GM21529 (cell line): Measurements from ENCODE around the gene DYRK1B.
"Not testable (repeated sequence)": the region's sequence is repeated elsewhere in the genome, so short reads cannot be mapped to it uniquely, and the experiment has no call there.

Experiments
- ATAC-seq: cut with Tn5 transposase; IDR thresholded peaks from one replicate; pipeline ENCODE4 v1.9.1; 2021; ENCODE audit not compliant: unreplicated experiment

The DYRK1B gene

GRCh38 chr19:39833464-39834286 is at the start of gene DYRK1B:
Gene DYRK1B (minus strand): TSS chr19:39834162. CDS start chr19:39831867, 2,295 bp downstream.
- peak; percentile 84 for ATAC-seq

DNA sequence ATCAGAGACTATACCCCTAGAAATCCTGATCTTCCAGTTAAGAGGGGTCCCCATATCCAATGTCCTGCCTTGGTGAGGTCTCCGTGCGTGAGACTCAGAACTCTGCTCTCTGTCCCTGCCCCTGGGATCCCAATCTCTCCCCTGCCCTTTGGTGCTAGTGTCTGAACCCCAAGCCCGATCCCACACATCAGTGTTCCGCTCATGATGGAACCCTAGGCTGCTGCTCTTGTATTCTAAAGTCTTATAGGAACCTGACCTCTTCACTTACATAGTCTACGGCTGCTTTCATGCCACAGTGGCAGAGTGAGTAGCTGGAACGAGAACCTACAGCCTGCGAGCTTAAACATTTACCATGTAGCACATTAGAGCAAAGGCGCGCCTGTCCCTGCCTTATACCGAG is 48.7 kb upstream of the DYRK1B start:
- ATAC-seq: not testable (repeated sequence)

DNA sequence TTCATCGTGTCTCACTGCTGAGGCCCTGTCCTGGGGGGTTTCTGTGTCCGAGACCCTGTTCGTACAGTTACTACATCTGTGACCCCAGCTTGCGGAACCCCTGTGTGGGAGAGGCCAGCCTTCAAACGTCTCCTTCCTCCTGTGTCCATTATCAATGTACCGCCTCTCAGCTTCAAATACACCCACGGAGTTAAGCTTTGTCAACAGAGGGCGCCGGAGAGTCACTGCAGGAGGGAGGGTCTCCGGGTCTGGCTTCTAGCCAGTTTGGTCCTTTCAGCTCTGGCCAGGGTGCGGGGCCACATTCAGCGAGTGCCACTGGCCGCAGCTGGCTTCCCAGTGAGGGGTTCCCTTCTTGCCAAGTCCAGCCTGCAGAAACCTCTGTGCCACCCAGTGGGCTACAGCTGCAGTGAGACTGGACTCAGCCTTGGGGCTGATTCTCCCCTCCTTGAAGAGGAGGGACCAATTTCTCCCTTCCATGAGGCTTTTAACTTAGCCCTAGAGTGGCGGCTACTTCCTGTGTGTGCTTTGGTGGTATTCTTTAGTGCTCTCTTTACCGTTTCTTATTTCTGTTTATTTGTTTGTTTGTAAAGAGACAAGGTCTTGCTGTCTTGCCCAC is 47.6 kb upstream of the DYRK1B start:
- not testable (repeated sequence) for ATAC-seq

- not testable (repeated sequence) for ATAC-seq
Observed at GRCh38 chr19:39880241-39880640, 46.3 kb upstream of the DYRK1B start.

GRCh38 chr19:39879796-39880195 is 45.8 kb upstream of the DYRK1B start:
- ATAC-seq: not testable (repeated sequence)

- ATAC-seq: not testable (repeated sequence)
Observed at GRCh38 chr19:39878866-39879265, 44.9 kb upstream of the DYRK1B start.

- ATAC-seq: no peak
Observed at GRCh38 chr19:39878398-39878797, 44.4 kb upstream of the DYRK1B start.

- not testable (repeated sequence) for ATAC-seq
Observed at GRCh38 chr19:39877982-39878381, 44.0 kb upstream of the DYRK1B start.

GRCh38 chr19:39877488-39877887 is 43.5 kb upstream of the DYRK1B start:
- not testable (repeated sequence) for ATAC-seq

GRCh38 chr19:39876486-39876885 is 42.5 kb upstream of the DYRK1B start:
- ATAC-seq: not testable (repeated sequence)

DNA sequence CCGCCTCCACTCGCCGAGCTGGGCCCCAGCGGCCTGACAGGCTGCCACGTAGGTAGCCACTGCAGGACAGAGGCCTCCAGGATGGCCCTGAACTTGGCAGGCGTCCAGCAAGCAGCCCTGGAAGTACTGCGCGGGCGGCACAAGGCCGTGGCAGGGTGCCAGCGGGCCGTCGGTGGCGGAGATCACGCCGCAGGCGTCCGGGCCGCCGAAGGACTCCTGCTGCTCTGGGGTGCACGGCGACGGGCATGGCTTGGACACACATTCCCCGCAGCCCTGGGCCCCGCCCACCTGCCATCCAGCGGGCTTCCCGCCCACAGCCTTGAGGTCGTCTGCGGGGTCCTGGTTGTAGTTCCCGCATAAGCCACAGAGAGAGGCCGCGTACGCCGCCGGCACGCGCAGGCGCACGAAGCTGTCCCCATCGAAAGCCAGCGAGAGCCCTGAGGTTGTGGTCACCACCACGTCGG is 41.5 kb upstream of the DYRK1B start:
- not testable (repeated sequence) for ATAC-seq

GRCh38 chr19:39874404-39874803 is 40.4 kb upstream of the DYRK1B start:
- no peak for ATAC-seq

DNA sequence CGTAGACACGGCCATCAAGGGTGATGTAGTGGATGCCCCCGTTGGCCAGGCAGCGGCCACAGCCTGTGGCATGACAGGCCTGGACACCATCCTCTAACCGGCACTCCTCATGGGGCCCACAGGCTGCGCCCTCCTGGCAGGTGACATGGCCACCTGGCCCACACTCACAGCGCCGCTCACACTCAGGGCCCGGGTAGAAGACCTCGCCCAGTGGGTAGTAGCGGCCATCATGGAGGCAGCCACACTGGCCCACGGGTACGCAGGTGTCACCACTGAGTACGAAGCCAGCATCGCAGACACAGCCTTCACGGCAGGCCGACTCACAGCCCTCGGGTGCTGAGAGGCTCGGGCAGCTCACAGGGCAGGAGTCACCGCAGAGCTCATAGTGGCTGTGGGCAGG is 39.4 kb upstream of the DYRK1B start:
- ATAC-seq: no peak

DNA sequence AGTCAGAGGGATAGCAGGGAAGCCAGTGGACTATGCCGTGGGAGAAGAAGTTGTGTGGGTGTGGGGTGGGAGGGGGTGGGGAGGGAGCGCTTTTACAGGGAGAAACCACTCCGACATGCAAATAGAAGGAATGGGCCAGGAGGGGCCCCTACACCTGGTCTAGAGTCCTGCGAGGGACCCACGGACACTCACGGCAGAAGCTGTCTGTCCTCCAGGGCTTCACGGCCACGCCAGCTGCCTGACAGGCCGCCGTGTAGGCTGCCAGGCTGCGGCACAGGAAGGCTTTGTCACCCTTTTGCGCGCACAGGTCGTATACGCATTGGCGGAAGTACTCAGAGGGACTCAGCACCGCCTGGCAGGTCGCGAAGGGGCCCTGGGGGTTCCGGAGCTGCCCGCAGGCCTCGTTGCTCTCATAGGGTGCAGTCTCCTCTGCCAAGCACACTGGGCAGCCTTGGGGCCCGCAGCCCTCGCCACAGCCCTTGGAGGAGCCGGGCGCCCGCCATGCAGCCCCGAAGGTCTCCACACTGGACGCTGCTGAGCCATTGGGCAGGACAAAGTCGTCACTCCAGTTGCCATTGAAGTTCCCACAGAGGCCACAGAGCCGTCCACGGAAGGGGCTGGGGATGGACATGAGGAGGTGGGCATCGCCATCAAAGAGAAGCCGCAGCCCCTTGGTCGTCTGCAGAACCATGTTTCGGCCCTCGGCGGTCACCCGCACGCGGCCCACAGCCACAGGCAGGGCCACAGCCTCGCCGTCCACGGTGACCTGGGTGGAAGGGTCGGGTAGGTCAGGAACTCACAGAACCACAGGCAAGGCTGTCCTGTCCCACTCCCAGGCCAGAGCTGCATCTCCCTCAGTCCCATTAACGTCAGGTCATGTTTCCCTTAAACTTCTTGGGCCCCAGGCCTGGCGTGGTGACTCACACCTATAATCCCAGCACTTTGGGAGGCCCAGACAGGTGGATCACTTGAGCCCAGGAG is 38.2 kb upstream of the DYRK1B start:
- no peak for ATAC-seq

- ATAC-seq: no peak
Observed at GRCh38 chr19:39871362-39871761, 37.4 kb upstream of the DYRK1B start.

DNA sequence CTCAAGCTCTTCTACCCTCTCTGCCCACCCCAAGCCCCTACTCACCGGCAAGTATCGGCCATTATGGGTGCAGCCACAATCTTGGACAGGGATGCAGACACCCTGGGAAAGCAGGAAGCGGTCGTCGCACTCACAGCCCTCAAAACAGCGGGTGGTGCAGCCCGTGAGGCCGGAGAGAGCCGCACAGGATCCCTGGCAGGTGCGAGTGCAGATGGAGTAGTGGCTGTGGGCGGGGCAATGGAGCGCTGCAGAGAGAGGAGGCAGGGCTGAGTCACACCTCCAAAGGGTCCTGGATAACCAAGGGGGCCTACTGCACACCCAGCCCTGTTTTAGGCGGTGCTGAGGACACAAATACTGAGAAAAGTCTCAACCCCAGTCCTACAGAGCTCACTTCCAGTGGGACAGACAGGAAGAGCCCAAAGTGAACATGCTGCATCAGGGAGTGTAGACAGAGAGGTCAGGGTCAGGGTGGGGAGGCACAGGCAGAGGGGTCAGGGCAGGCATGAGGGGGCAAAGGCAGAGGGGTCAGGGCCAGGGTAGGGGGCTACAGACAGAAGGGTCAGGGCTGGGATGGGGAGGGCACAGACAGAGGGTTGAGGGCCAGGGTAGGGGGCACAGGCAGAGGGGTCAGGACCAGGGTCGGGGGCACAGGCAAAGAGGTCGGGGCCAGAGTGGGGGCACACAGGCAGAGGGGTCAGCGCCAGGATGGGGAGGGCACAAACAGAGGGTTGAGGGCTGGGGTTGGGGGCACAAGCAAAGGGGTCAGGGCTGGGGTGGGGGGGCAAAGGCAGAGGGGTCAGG is 36.4 kb upstream of the DYRK1B start:
- no peak for ATAC-seq

DNA sequence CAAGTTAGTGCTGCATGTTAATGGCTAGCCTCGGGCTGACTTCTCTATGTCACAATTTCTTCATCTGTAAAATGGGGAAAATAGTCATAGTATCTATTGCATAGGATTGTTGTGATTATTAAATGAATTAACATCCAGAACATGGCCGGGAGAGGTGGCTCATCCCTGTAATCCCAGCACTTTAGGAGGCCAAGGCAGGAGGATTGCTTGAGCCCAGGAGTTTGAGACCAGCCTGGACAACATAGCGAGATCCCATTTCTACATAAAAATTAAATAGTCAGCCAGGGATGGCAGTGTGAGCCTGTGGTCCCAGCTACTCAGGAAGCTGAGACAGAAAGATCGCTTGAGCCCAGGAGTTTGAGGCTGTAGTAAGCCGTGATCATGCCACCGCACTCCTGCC is 34.0 kb upstream of the DYRK1B start:
- no peak for ATAC-seq

- ATAC-seq: no peak
Observed at GRCh38 chr19:39867133-39867532, 33.2 kb upstream of the DYRK1B start.

DNA sequence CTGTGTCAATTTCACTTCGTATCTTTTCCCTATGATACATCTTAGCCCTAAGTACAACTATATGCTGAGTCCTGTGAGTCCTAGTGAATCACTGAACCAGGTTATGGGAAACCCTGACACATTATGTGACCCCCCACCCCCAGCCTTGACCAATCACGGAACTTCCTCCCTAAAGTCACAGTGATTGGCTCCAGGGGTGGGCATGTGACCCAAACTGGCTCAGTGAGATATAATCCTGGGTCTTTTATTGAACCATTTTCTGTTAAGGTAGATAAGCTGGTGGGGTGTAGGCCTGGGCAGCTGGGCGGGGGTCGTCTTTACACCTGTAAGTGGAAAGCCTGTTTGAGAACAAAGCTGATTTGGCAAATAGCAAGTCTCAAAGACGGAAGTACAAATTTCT is 32.0 kb upstream of the DYRK1B start:
- no peak for ATAC-seq

DNA sequence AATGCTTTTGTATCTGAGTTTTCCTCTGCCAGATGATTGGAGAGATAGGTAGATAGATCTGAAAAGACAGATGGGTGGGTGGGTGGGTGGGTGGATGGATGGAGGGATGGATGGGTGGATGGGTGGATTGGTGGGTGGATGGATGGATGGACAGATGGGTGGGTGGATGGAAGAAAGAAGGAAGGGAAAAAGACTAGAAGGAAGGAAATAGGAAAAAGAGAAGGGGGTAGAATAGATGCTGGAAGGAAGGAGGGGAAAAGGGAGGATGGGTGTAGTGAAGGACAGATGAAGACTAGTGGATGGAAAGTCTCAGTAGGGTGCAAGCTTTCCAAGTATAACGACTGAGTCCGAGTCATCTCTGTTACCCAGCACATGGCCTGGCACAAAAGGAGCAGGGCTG is 31.2 kb upstream of the DYRK1B start:
- ATAC-seq: no peak
